Stimulated activated CD4-positive, alpha-beta T cell treated with anti-CD3 and anti-CD28 coated beads, Interleukin-2, amount 100 ng/mL, for 48 hours (primary cell): ENCODE results near the gene NPEPPS.
"Not testable (repeated sequence)": the region's sequence is repeated elsewhere in the genome, so short reads cannot be mapped to it uniquely, and the experiment has no call there.

Source experiments
- DNase-seq, 2 donors: peaks; one replicate each; pipeline ENCODE4 v3.0.0-alpha.2; 2020

The NPEPPS gene

DNA sequence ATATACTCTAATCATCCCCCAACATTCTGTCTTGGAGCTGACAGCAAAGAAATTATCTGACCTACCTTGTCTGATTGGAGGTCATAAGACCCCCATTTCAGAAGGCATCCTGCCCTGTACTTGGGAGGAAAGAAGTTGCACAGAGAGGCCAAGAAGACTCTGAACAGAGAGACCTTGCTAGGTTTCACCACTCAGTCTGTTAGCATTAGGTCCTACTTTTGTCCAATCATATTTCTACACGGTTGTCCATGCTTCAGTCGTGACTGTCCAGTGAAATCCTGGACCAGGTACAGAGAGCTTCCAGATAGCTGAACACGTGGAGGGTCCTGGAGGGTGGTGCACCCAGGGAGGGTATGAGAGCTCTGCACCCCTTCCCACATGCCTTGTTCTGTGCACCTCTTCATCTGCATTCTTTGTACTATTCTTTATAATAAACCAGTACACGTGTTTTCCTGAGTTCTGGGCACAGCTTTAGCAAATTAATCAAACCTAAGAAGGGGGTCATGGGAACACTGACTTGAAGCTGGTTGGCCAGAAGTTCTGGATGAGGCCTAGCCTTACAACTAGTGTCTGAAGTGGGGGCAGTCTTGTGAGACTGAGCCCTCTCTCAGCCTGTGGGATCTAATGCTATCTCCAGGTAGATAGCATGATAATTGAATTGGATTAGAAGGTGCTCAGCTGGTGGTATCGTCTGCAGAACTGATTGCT is 30.9 kb downstream of the NPEPPS start:
- not testable (repeated sequence) for DNase-seq

DNA sequence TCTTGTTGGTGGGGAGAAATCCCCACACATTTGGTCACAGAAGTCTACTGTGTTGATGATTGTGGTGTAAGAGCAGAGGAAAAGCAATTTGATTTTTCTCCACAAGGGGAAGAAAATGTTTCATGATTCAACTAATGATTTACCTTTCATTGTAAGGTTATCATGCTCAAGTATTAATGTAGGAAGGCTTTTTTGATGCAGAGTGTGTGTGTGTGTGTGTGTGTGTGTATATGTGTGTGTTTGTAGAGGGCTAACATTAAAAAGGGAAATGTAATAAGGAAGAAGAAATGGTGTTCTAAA is 31.4 kb downstream of the NPEPPS start:
- not testable (repeated sequence) for DNase-seq

DNA sequence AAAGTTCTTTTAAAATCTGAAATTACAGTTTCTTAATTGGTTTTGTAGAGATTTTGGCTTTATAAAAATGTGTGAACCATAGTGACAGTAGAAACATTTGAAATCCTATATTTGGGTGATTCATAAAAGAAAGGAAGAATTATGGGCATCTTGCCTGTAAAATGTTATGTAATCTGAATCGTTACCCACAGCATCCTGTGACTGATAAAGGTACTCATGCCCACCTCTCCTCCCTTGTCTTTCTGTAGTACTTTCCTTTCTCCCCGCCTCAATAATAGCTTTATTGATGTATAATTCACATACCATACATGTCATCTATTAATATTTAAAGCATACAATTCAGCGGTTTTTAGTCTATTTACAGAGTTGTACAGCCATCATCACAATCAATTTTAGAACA is 36.4 kb downstream of the NPEPPS start:
- DNase-seq = not testable (repeated sequence)

DNA sequence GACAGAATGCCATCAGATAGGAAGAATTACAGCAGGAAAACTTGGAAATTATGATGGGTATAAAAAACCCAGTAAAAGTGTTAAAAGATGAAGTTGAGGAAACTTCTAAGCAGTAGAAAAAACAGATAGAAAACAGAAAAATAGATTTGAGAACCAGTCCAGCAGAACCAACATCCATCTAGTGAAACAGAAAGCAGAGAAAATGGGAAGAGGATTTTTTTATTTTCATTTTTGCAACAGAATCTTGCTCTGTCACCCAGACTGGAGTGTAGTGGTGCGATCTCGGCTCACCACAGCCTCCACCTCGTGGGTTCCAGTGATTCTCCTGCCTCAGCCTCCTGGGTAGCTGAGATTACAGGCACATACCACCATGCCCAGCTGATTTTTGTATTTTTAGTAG is 41.7 kb downstream of the NPEPPS start:
- not testable (repeated sequence) for DNase-seq

DNA sequence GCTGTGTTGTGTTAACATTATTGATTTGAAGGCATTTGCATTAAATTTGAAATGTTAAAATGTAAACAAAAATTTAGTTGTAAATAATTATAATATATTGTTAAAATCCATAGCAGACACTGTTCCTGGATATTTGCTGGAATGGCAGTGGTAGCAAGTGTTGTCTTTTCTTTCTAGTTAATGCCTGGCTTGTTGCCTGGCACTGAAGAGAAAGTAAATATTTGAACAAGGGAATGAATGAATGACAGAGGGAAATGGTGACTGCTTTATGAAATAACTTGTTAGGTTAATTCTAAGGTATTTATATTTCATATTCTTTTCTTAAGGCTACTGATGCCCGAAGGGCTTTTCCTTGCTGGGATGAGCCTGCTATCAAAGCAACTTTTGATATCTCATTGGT is 51.5 kb downstream of the NPEPPS start:
- not testable (repeated sequence) for DNase-seq

DNA sequence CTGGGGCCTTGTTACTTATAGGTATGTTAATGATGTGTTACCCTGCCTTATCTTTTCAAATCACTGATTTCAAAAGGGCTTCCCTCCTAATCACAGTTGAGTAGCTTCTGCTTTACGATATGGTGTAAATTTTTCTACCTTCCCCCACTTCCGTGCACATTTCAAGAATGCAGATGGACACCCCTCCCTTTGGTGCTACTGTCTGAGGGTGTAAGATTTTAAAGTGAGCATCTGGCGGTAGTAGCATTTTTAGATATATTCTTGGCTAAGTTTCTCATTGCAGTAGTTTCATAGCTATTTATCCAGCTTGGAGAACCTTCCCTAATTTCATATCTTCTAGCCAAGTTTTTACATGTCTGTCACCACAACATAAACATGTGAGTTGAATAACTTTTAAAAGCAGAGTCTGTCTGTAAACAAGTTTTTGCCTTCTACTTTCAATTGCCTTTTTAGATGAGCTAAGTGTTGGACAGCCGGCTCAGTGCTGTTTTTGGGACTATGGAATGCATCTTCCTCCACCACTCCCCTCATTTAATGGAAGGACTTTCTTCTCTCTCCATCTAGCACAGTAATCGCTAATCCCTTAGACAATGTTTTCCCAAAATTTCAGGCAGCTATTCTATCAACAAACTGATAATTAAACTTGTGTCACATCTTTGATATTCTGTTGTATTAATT is 55.6 kb downstream of the NPEPPS start:
- DNase-seq = not testable (repeated sequence)

DNA sequence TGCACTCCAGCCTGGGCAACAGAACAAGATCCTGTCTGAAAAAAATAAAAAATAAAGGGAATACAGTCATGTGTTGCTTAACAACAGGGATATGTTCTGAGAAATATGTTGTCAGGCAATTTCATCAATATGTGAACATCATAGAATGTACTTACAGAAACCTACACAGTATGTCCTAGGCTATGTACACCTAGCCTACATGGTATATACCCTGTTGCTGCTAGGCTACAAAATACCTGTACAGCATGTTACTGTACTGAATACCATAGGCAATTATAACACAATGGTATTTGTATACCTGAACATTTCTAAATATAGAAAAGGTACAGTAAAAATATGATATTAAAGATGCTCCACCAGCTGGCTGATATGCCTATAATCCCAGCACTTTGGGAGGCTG is 62.6 kb downstream of the NPEPPS start:
- not testable (repeated sequence) for DNase-seq

DNA sequence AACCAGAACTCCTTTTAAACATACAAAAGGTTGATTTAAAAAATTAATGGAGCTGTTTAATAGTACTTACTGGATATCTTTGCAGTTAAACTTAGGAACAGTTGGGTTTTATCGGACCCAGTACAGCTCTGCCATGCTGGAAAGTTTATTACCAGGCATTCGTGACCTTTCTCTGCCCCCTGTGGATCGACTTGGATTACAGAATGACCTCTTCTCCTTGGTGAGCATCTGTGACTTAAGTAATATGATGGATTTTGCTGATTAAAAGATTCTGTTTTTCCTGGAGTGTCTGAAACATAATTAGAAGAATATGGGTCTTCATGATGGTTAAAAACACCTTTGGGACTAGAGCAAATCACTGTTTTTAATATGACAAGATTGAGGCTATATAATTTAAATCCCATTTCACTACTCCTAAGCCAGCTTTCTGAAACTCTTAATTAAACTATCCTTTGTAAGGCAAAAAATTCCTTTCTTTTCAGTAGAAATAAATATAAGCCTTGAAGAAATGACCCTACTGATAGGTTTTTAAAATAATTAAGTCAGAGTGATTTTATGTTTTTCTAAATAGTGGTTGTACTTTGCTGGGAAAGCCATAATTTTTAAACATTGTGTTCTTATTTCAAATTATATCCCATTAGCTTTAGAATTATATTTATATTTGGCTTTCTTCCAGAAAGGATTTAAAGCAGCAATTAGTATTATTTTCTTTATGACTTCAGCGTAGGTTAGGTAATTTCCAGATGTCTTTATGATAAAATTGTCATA is 73.1 kb downstream of the NPEPPS start:
- no peak for DNase-seq

DNA sequence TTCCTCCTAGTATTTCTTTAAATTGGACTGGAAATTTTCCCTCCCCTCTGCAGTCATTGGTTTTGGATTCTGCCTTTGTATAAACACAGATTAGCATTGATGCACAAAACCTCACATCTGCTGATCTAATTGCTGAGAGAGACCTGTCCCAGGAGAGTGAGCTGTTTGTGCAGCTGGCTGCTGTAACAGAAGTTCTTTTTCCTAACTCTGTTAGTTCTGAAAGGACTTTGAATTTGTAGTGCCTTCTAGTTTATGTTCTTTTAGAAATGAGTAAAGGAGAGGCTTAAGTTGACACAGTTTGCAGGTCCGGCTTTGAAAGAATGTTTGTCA is 73.7 kb downstream of the NPEPPS start:
- no peak for DNase-seq

DNA sequence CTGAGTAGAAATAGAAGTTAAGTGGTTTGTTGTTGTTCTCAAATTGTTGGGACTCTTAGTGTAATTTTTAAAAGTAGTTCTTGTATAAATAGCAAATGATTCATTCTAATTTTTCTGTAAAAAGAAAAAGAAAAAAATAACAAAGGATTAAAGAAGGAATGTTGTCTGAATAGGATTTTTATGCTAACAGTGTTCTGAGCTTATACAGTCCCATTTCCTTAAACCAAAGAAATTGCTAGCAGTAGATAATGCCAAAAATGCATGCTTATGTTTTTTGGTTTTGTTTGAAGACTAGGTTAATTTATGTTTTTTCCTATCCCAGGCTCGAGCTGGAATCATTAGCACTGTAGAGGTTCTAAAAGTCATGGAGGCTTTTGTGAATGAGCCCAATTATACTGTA is 74.1 kb downstream of the NPEPPS start:
- DNase-seq = no peak

DNA sequence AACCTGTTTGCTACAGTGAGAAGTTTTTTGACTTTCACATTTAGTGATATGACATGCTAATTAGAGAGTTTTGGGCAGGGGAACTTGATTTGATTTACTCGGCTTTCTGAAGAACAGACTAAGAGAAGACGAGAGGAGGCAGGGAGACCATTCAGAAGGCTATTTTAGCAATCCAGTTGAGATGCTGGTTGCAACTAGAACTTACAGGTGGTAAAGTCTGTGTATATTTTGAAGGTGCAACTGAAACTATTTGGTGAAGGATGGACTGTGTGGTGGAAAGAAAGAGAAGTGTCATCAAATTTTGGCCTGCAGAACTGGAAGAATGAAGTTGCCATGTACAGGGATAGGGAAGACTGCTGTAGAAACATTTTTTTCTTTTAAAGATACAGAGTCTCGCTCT is 76.6 kb downstream of the NPEPPS start:
- DNase-seq = no peak

DNA sequence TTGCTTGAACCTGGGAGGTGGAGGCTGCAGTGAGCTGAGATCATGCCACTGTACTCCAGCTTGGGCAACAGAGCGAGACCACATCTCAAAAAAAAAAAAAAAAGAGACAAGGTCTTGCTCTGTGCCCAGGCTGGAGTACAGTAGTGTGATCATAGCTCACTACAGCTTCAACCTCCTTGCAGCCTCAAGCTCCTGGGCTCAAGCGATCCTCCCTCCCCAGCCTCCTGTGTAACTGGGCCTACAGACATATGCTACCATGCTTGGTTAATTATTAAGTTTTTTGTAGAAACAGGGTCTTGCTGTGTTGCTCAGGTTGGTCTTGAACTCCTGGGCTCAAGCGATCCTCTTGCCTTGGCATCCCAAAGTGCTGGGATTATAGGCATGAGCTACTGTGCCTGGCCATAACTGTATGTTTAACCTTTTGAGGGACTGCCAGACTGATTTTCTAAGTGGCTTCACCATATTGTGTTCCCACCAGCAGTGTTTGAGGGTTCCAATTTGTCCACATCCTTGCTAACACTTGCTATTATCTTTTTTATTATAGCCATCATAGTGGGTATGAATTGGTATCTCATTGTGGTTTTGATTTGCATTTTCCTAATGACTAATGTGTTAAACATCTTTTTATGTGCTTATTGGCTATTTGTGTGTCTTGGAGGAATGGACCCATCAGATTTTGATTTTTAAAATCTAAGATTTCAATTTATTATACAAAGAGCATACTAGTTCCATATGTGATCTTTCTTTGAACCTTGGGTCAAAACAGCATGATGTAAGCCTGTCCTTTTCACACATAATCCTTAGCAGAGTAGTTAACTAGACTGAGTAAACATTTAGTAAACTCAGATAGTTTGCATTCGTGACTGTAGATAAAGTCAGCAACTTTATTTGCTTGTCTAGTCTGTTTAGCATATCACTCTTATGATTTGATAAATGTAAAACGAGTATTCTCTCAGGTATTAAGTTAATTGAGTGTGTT is 80.8 kb downstream of the NPEPPS start:
- no peak for DNase-seq

DNA sequence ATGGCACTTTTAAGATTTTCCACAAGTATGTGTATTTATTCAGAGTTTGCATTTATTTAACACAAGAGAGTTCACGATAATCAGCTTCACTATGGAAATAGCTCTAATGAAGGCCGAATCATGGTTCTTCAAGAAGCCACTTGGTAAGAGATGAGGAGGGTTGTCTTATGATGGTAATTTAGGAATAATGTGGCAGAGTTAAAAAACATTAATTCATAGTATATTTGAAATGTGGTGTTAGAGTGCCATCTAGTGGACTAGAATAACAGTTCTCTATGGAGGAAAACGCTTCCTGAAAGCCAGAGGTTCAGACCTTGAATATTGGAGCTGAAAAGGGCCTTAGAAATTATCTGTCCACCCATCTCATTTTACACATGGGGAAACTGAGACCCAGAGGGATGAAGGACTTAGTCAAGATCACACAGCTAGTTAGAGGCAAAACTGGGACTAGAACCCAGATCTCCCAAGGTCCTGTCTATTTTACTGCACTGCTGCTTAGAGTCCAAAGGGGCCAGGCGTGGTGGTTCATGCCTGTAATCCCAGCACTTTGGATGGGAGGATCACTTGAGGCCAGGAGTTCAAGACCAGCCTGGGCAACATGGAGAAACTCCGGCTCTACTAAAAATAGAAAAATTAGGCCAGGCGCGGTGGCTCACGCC is 85.0 kb downstream of the NPEPPS start:
- no peak for DNase-seq

DNA sequence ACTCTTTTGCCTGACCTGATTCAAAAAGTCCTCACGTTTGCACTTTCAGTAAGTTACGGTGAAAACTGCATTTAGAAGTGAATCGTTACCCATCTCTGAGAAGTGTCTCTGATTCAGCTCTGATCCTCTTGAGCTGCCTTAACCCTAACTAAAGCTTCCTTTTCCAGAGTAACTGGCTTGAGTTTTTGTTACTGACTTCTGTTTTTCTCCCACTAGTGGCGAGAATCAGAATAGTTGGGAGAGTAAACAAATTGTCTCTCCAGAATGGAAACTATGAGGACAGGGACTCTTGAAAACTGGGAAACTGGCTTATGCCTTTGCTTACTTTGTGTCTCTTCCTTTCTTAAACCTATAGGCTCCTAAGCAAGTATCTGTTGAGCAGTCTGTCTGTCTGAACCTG is 87.5 kb downstream of the NPEPPS start:
- no peak for DNase-seq

DNA sequence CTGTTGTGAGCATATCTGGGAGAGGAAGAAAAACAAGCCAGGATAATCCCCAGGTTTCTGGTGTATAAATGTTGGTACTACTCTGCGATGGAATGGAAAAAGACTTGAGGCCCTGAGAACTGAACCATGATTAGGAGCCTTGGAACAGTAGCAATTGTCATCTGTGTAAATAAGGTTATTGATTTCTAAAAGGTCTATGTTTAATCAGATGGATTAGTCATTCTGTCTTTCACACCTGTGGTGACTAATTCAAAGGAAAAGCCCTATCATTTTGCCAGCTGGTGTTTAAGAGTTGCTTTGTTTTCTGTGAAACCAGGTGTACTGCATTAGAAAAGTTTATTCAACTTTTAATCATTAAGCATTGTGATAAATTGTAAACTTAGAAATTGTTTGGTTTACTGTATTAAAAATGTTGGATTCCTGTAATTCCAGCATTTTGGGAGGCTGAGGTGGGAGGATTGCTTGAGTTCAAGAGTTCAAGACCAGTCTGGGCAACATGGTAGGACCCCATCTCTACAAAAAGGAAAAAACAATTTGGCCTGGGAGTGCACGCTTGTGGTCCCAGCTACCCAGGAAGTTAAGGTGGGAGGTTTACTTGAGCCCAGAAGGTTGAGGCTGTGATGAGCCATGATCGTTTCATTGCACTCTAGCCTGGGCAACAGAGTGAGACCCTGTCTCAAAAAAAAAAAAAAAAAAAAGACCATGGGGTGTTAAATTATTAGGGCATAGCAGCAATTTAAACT is 89.8 kb downstream of the NPEPPS start:
- no peak for DNase-seq

DNA sequence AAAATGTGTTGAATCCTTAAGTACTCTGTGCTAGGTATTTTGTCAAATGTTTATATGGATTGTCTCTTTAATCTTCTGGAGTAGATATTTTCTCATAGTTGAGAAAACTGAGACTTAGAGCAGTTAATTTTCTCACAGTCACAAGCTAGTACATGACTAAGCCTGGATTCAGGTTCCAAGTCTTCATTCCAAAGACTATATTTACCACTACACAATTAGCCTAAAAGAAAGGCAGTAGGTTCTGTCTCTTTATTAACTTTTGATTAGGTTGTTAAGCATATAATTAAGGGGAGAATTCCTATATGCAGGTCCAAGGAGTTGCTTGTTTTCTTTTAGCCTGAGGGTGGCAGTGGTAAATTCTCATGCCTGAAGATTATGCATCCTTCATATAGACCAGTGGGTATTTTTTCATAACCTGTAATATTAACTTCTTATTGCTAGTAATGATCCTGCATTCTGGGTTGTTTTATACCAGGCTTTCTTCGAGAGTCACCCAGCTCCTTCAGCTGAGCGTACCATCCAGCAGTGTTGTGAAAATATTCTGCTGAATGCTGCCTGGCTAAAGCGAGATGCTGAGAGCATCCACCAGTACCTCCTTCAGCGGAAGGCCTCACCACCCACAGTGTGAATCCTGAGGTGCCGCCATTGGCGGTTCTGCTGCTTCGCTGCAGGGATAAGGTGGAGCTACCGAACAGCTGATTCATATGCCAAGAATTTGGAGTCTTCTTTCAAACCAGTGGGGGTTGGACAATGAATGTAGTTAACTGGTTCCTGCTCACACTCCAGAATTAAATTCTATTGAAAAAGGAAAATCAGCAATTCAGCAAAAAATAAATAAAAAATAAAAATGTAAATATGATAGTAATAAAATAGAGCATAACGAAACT is 90.6 kb downstream of the NPEPPS start:
- no peak for DNase-seq

DNA sequence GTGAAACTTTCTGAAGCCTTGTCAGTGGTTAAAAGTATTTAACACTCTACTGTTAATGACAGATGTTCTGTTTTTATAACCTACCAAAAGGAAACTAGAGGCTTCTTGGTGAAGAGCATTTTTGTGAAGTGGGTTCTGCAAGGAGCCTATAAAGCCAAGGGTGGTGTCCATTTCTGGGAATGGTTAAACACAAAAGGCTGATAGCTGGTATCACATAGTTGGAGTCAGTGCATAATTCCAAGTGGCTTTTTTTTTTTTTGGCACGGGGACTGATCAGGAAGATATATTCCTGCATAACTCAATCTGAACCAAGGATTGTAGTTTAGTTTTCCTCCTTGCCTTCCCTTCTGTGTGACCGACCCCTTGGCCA is 91.3 kb downstream of the NPEPPS start:
- no peak for DNase-seq

DNA sequence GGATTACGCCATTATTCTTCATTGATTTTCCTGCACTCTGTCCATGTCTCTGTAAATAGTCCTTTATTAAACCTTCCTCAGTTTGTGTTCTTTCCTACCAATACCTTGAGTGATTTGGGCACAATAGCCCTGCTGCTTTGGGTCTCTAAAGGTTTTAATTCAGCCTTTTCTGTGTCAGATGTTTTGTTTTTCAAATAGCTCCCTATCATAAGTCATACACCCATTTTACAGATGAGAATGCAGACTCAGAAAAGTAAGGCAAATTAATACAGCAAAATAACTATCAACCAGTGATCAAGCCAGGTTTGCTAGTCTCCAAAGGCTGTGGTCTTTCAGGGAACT is 93.8 kb downstream of the NPEPPS start:
- no peak for DNase-seq

DNA sequence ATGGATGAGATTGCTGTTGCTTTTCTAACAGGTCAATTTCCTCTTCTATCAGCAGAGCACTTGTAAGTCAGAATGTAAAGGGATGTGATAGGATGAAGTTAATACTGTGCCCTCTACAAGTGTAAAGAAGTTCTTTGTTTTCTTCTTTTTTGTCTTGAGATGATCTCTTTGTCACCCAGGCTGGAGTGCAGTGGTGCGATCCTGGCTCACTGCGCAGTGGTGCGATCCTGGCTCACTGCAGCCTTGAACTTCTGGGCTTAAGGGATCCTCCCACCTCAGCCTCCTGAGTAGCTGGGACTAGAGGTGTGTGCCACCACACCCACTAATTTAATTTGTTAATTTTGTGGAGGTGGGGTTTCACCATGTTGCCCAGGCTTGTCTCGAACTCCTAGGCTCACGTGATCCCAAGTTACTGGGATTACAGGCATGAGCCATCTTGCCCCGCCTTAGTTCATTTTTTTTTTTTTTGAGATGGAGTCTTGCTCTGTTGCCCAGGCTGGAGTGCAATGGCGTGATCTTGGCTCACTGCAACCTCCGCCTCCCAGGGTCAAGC is 97.2 kb downstream of the NPEPPS start:
- DNase-seq = no peak

DNA sequence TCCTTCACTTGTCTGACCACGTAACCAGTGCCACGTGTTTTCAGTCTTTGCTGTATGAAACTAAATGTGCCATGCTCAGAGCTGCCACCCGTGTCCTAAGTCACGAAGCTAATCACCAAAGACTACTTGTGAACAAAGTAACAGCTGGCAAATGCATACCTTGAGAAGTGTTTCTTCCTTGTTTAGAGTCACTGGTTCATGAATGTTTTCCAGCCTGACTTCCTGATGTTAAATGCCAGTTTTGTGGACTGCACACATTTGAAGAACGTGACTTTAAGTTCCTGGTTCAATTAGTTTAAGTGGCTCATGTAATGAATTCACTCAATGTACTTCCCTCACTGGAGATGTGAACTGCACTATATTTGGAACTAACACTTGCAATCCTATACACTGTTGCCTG is 98.9 kb downstream of the NPEPPS start:
- no peak for DNase-seq

DNA sequence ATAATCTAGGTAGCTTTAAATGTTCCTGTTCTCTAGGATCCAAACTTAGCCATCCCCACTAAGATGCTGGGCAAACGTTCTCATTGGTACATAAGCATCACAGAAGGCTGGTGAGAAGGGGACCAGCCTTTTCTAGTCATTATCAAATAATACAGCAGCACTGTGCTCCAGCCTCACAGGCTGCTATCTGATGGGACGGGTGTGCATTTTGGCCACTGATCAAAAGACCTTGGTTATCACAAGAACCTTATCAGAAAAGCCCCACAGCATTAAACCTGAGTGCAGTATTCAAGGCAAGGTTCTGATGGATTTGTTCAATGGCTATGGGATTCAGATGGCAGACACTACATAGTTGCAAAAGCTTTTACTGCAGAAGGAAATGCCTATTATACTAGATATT is 99.7 kb downstream of the NPEPPS start:
- DNase-seq = no peak
